ENCODE data around the gene NEK7.

Gene NEK7

DNA sequence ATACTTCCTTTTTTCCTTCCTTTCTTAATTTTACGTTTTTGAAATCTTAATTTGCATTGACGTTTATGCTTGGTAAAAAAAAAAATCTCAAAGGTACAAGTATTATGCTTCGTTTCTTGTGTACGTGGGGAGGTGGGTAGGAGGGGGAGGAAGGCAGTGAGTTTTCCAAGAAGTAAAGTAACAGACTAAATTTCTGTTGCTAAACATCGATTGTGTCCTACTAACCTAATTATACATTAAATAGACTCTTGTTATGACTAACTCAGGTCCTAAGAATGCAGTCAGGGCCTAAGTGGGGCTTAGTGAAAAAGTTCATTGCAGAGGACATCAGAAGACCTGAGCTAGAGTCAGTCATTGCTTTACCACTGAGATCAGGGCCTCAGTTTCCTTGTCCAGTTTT lies 17.5 kb downstream of the NEK7 start:
- no peak overlapping the region for H4K8ac ChIP-seq (ENCODE audit: low read length)
- H2BK5ac ChIP-seq (ENCODE audit: low read depth, low read length, poor library complexity, severe bottlenecking): no peak overlapping the region
- H3K9ac ChIP-seq (ENCODE audit: low read length): no peak overlapping the region
- 100% methylated on average over 3 of the region's 5 CpGs for WGBS
- no peak overlapping the region for H3K4ac ChIP-seq (ENCODE audit: low read depth in 1 of 2, low read length in 2 of 2)
- H2AK5ac ChIP-seq (ENCODE audit: low read length, severe bottlenecking): no peak overlapping the region
- peak; percentile 37 for DNase-seq
- no peak overlapping the region for H2AFZ ChIP-seq (ENCODE audit: low read depth, low read length)
- no peak overlapping the region for H3K27ac ChIP-seq (ENCODE audit: low read length, poor library complexity, severe bottlenecking)
- no peaks in the 10 kb centered on the region for H3K9me3 ChIP-seq (ENCODE audit: control insufficient read depth, low read length)
- peak overlapping the region in 1 of 2 experiments; percentile 57 for H3K14ac ChIP-seq (ENCODE audit: low read length in 2 of 2)
- no peak overlapping the region for H2BK120ac ChIP-seq (ENCODE audit: low read depth, low read length)
- peaks cover 3% of the 10 kb centered on the region for H3K4me1 ChIP-seq (ENCODE audit: control insufficient read depth, insufficient read depth, low read depth, low read length)
- H3K27me3 ChIP-seq (ENCODE audit: control insufficient read depth in 1 of 2, insufficient read depth in 1 of 2, low read length in 2 of 2): no peaks in the 10 kb centered on the region
- no peak overlapping the region for H2BK12ac ChIP-seq (ENCODE audit: low read length in 2 of 2)
- no peak overlapping the region for H3K23ac ChIP-seq (ENCODE audit: low read length in 2 of 2)
- H3K18ac ChIP-seq (ENCODE audit: low read depth in 1 of 2, low read length in 2 of 2): peak overlapping the region in 1 of 2 experiments; percentile 54
- H3K79me1 ChIP-seq (replicated peaks; ENCODE audit: low read length, poor library complexity, severe bottlenecking): peaks cover 14% of the 10 kb centered on the region
- H2BK15ac ChIP-seq (ENCODE audit: low read depth, poor library complexity, severe bottlenecking): no peak overlapping the region
- no peak overlapping the region for H4K91ac ChIP-seq (ENCODE audit: low read length)
- no peak overlapping the region for H3K4me3 ChIP-seq (ENCODE audit: insufficient read depth in 1 of 2, low read depth in 1 of 2, low read length in 2 of 2)
- no peak overlapping the region for H3K4me2 ChIP-seq (ENCODE audit: low read length, poor library complexity, severe bottlenecking)
- no peaks in the 10 kb centered on the region for H3K36me3 ChIP-seq (ENCODE audit: control insufficient read depth in 1 of 2, insufficient read depth in 2 of 2, low read depth in 1 of 2, low read length in 2 of 2)

DNA sequence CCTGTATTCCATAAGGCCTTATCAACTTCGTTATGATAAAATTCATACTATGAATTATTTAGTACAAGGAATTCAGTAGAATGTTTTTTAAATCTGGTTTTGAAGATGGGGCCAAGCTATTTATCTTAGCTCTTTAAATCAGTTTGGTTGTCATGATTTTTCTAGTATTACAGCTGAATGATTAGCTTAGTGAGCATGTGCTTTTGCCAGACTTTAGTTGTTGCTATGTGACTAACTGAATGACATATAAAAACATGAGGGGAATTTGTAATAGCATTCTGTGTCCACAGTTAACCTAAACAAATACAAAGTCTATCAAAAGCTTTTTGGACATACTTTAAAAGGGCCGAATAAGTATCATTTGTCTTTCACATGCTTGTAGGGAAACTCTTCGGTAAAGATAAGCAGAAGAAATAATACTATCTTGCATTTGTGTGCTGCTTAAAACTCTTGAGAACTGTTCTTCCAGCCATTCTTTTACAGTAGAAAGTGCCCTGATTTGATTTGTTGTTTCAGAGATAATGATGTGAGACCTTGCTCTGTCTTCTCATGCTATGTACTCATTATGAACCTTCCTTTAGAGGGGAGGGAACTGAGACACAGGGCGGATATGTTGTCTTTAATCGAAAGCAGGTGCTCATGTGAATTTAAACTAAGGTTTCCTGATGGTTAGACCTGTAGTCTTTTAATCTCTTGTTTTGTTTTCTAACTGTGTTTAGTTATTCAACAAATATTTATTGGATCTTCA lies 18.8 kb downstream of the NEK7 start:
- DNase-seq: peak; percentile 75
- no peak overlapping the region for H3K27ac ChIP-seq (ENCODE audit: low read length, poor library complexity, severe bottlenecking)

DNA sequence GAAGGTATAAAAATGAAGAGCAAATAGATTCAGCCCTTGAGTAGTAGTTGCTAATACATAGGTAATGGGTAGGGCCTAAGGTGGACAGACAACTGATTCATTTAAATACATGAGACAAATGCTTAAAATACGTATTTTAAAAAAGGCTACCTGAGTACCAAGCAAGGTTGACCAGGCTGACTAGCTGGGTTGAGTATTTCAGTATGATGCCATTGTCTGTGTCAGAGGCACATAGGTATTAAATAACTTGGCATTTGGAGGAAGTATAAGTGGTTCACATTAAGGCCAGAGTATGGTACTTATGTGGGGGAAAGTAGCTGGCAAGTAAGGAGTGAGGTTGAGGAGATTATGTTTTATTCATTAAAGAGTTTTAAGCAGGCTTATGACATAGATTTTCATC lies 19.4 kb downstream of the NEK7 start:
- Histone ChIP-seq H3K4me1 (ENCODE audit: control insufficient read depth, insufficient read depth, low read depth, low read length) (peaks cover 3% of the 10 kb centered on the region), H2BK120ac (ENCODE audit: low read depth, low read length) (no peak overlapping the region), H3K27ac (ENCODE audit: low read length, poor library complexity, severe bottlenecking) (no peak overlapping the region), H2AK5ac (ENCODE audit: low read length, severe bottlenecking) (no peak overlapping the region), H2BK12ac (ENCODE audit: low read length in 2 of 2) (no peak overlapping the region), H3K4me2 (ENCODE audit: low read length, poor library complexity, severe bottlenecking) (no peak overlapping the region), H3K9me3 (ENCODE audit: control insufficient read depth, low read length) (no peaks in the 10 kb centered on the region), H3K4me3 (ENCODE audit: insufficient read depth in 1 of 2, low read depth in 1 of 2, low read length in 2 of 2) (no peak overlapping the region), H2AFZ (ENCODE audit: low read depth, low read length) (no peak overlapping the region), H2BK15ac (ENCODE audit: low read depth, poor library complexity, severe bottlenecking) (no peak overlapping the region), H3K36me3 (ENCODE audit: control insufficient read depth in 1 of 2, insufficient read depth in 2 of 2, low read depth in 1 of 2, low read length in 2 of 2) (no peaks in the 10 kb centered on the region), H3K23ac (ENCODE audit: low read length in 2 of 2) (no peak overlapping the region), H3K4ac (ENCODE audit: low read depth in 1 of 2, low read length in 2 of 2) (no peak overlapping the region), H3K27me3 (ENCODE audit: control insufficient read depth in 1 of 2, insufficient read depth in 1 of 2, low read length in 2 of 2) (no peaks in the 10 kb centered on the region), H3K79me1 (replicated peaks; ENCODE audit: low read length, poor library complexity, severe bottlenecking) (peaks cover 11% of the 10 kb centered on the region), H2BK5ac (ENCODE audit: low read depth, low read length, poor library complexity, severe bottlenecking) (no peak overlapping the region), H4K8ac (ENCODE audit: low read length) (no peak overlapping the region), H3K14ac (ENCODE audit: low read length in 2 of 2) (peak overlapping the region in 1 of 2 experiments; percentile 74), H4K91ac (ENCODE audit: low read length) (no peak overlapping the region), H3K18ac (ENCODE audit: low read depth in 1 of 2, low read length in 2 of 2) (no peak overlapping the region), H3K9ac (ENCODE audit: low read length) (peak overlapping the region; percentile 65)
- WGBS: 95% methylated on average over 1 of the region's 1 CpG
- no peak for DNase-seq

More for the DNA sequence above, 18.8 kb downstream of the NEK7 start:
- H2BK15ac ChIP-seq (ENCODE audit: low read depth, poor library complexity, severe bottlenecking): no peak overlapping the region
- no peaks in the 10 kb centered on the region for H3K36me3 ChIP-seq (ENCODE audit: control insufficient read depth in 1 of 2, insufficient read depth in 2 of 2, low read depth in 1 of 2, low read length in 2 of 2)
- H3K9ac ChIP-seq (ENCODE audit: low read length): peak overlapping the region; percentile 65
- H3K9me3 ChIP-seq (ENCODE audit: control insufficient read depth, low read length): no peaks in the 10 kb centered on the region
- H2BK12ac ChIP-seq (ENCODE audit: low read length in 2 of 2): no peak overlapping the region
- H2AK5ac ChIP-seq (ENCODE audit: low read length, severe bottlenecking): no peak overlapping the region
- 87% methylated on average over 4 of the region's 5 CpGs for WGBS
- H3K4ac ChIP-seq (ENCODE audit: low read depth in 1 of 2, low read length in 2 of 2): no peak overlapping the region
- no peak overlapping the region for H2AFZ ChIP-seq (ENCODE audit: low read depth, low read length)
- H3K14ac ChIP-seq (ENCODE audit: low read length in 2 of 2): no peak overlapping the region
- peaks cover 11% of the 10 kb centered on the region for H3K79me1 ChIP-seq (replicated peaks; ENCODE audit: low read length, poor library complexity, severe bottlenecking)
- H3K18ac ChIP-seq (ENCODE audit: low read depth in 1 of 2, low read length in 2 of 2): no peak overlapping the region
- no peak overlapping the region for H4K8ac ChIP-seq (ENCODE audit: low read length)
- no peak overlapping the region for H3K4me3 ChIP-seq (ENCODE audit: insufficient read depth in 1 of 2, low read depth in 1 of 2, low read length in 2 of 2)
- H2BK5ac ChIP-seq (ENCODE audit: low read depth, low read length, poor library complexity, severe bottlenecking): no peak overlapping the region
- H4K91ac ChIP-seq (ENCODE audit: low read length): no peak overlapping the region
- H3K4me1 ChIP-seq (ENCODE audit: control insufficient read depth, insufficient read depth, low read depth, low read length): peaks cover 3% of the 10 kb centered on the region
- H3K23ac ChIP-seq (ENCODE audit: low read length in 2 of 2): no peak overlapping the region
- no peaks in the 10 kb centered on the region for H3K27me3 ChIP-seq (ENCODE audit: control insufficient read depth in 1 of 2, insufficient read depth in 1 of 2, low read length in 2 of 2)
- H2BK120ac ChIP-seq (ENCODE audit: low read depth, low read length): no peak overlapping the region
- no peak overlapping the region for H3K4me2 ChIP-seq (ENCODE audit: low read length, poor library complexity, severe bottlenecking)

DNA sequence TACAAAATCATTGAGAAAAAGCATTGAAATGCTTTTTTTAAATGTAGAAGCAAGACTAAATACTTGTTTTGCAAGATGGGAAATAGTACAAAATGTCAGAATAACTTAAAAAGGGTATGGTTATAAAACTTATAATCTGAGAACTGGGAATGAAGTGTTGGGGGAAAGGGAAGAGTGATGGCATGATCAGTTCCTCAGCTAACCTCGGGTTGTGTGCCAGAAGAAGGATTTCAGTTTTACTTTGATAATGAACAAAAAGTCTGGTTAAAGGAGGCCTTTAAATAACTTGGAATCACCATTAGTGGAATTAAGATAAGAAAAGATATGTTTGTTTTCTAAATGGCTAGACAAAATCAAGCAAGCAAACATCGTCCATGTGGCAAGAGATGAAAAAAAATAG lies 20.7 kb downstream of the NEK7 start:
- Histone ChIP-seq H2BK12ac (ENCODE audit: low read length in 2 of 2) (no peak overlapping the region), H3K4ac (ENCODE audit: low read depth in 1 of 2, low read length in 2 of 2) (no peak overlapping the region), H2BK15ac (ENCODE audit: low read depth, poor library complexity, severe bottlenecking) (no peak overlapping the region), H3K18ac (ENCODE audit: low read depth in 1 of 2, low read length in 2 of 2) (no peak overlapping the region), H3K4me3 (ENCODE audit: insufficient read depth in 1 of 2, low read depth in 1 of 2, low read length in 2 of 2) (no peak overlapping the region), H4K8ac (ENCODE audit: low read length) (no peak overlapping the region), H3K14ac (ENCODE audit: low read length in 2 of 2) (no peak overlapping the region), H3K4me1 (ENCODE audit: control insufficient read depth, insufficient read depth, low read depth, low read length) (peaks cover 1% of the 10 kb centered on the region), H3K4me2 (ENCODE audit: low read length, poor library complexity, severe bottlenecking) (no peak overlapping the region), H3K36me3 (ENCODE audit: control insufficient read depth in 1 of 2, insufficient read depth in 2 of 2, low read depth in 1 of 2, low read length in 2 of 2) (no peaks in the 10 kb centered on the region), H2BK120ac (ENCODE audit: low read depth, low read length) (no peak overlapping the region), H3K9me3 (ENCODE audit: control insufficient read depth, low read length) (no peaks in the 10 kb centered on the region), H3K27ac (ENCODE audit: low read length, poor library complexity, severe bottlenecking) (no peak overlapping the region), H4K91ac (ENCODE audit: low read length) (no peak overlapping the region), H2AFZ (ENCODE audit: low read depth, low read length) (no peak overlapping the region), H3K79me1 (replicated peaks; ENCODE audit: low read length, poor library complexity, severe bottlenecking) (peaks cover 10% of the 10 kb centered on the region), H3K27me3 (ENCODE audit: control insufficient read depth in 1 of 2, insufficient read depth in 1 of 2, low read length in 2 of 2) (no peaks in the 10 kb centered on the region), H2AK5ac (ENCODE audit: low read length, severe bottlenecking) (no peak overlapping the region), H2BK5ac (ENCODE audit: low read depth, low read length, poor library complexity, severe bottlenecking) (no peak overlapping the region), H3K9ac (ENCODE audit: low read length) (no peak overlapping the region), H3K23ac (ENCODE audit: low read length in 2 of 2) (no peak overlapping the region)
- WGBS: 81% methylated on average over 1 of the region's 2 CpGs
- no peak for DNase-seq
